Hepatocyte (in vitro differentiated cells): ENCODE results near the gene RPTOR. TPM values are rescaled to one million over a fixed set of nuclear protein-coding genes. Genes with fewer than 3 reads are reported as not detected.

Experiments
- DNase-seq: peaks from one replicate; pipeline ENCODE4 v3.0.0-alpha.2; 2016; ENCODE audit warnings: low spot score
- H2AFZ ChIP-seq: fragments of 200-600 bp; sonication (generic); 2 replicates; pipeline ENCODE4 v1.6.0; 2016; ENCODE audit warnings: antibody characterized with exemption, mild to moderate bottlenecking
- H3K27ac ChIP-seq: fragments of 200-600 bp; sonication (generic); 2 replicates; pipeline ENCODE4 v1.5.1; 2016; ENCODE audit warnings: mild to moderate bottlenecking
- H3K27me3 ChIP-seq: fragments of 200-600 bp; sonication (generic); 2 replicates; pipeline ENCODE4 v1.6.1; 2016
- H3K36me3 ChIP-seq: fragments of 200-600 bp; sonication (generic); replicated peaks from 2 replicates; pipeline ENCODE4 v1.5.1; 2016; ENCODE audit warnings: low read depth; ENCODE audit not compliant: insufficient read depth
- H3K4me1 ChIP-seq: fragments of 200-600 bp; sonication (generic); 2 replicates; pipeline ENCODE4 v1.5.1; 2016; ENCODE audit warnings: mild to moderate bottlenecking, moderate library complexity; ENCODE audit not compliant: insufficient read depth
- H3K4me2 ChIP-seq: fragments of 200-600 bp; sonication (generic); 2 replicates; pipeline ENCODE4 v1.6.0; 2016
- H3K4me3 ChIP-seq: fragments of 200-600 bp; sonication (generic); 2 replicates; pipeline ENCODE4 v1.5.1; 2016; ENCODE audit warnings: mild to moderate bottlenecking
- H3K79me2 ChIP-seq: fragments of 200-600 bp; sonication (generic); 2 replicates; pipeline ENCODE4 v1.6.0; 2017; ENCODE audit warnings: mild to moderate bottlenecking
- H3K9me2 ChIP-seq: fragments of 200-600 bp; sonication (generic); replicated peaks from 2 replicates; pipeline ENCODE4 v1.6.0; 2017; ENCODE audit warnings: mild to moderate bottlenecking; ENCODE audit not compliant: insufficient read depth
- H3K9me3 ChIP-seq: fragments of 200-600 bp; sonication (generic); 2 replicates; pipeline ENCODE4 v1.5.1; 2016; ENCODE audit warnings: low read depth, mild to moderate bottlenecking
- H4K20me1 ChIP-seq: fragments of 200-600 bp; sonication (generic); 2 replicates; pipeline ENCODE4 v1.6.0; 2016; ENCODE audit warnings: mild to moderate bottlenecking; ENCODE audit not compliant: insufficient read depth, poor library complexity, severe bottlenecking
- CTCF ChIP-seq: fragments of 200-600 bp; sonication (generic); IDR thresholded peaks from 2 replicates; pipeline ENCODE4 v1.5.1; 2016; ENCODE audit warnings: antibody characterized with exemption, mild to moderate bottlenecking; ENCODE audit not compliant: poor library complexity
- EZH2 ChIP-seq: fragments of 200-600 bp; sonication (generic); IDR thresholded peaks from 2 replicates; pipeline ENCODE4 v1.6.1; 2016; ENCODE audit warnings: antibody characterized with exemption, mild to moderate bottlenecking, borderline replicate concordance
- EZH2phosphoT487 ChIP-seq: fragments of 200-600 bp; sonication (generic); IDR thresholded peaks from one replicate; pipeline ENCODE4 v1.6.1; 2018; ENCODE audit warnings: antibody characterized with exemption, mild to moderate bottlenecking, low read depth, moderate library complexity; ENCODE audit not compliant: unreplicated experiment, severe bottlenecking
- WGBS: methylation state at CpG from one replicate; pipeline ENCODE4 v1.1.6; 2016; ENCODE audit warnings: low lambda C conversion rate; ENCODE audit errors: missing lambda C conversion rate; 5-methylcytosine and 5-hydroxymethylcytosine counted together
- polyA plus RNA-seq: library from polyadenylated mRNA; unstranded; fragments of >200 nt; fragmentation: Nextera tagmentation; extraction: Ambion mirVana; gene quantifications from 2 replicates; pipeline ENCODE4 v1.2.1, GENCODE V29; 2016
- total RNA-seq: library from RNA; depleted of rRNA; stranded (reverse); fragments of >200 nt; gene quantifications from 2 replicates; pipeline ENCODE4 v1.2.3, GENCODE V29; 2014

The RPTOR gene
- total and polyA plus RNA-seq, 2 experiments from 2014 or later: 14.1 to 20.6 TPM

- Histone ChIP-seq H3K27me3 (peaks cover 44% of the 10 kb centered on the region), H2AFZ (no peak overlapping the region), H3K4me3 (no peak overlapping the region), H3K4me1 (peaks cover 9% of the 10 kb centered on the region), H3K9me2 (no peaks in the 10 kb centered on the region), H3K36me3 (no peaks in the 10 kb centered on the region), H3K4me2 (peak overlapping the region; percentile 82), H4K20me1 (no peaks in the 10 kb centered on the region), H3K79me2 (no peaks in the 10 kb centered on the region), H3K27ac (no peak overlapping the region), H3K9me3 (no peaks in the 10 kb centered on the region)
- 13% methylated on average over 39 of the region's 72 CpGs for WGBS
- TF ChIP-seq CTCF (no peak), EZH2 (peak; percentile 66)
- no peak for DNase-seq
Measured at GRCh38 chr17:81003711-81004475, 459.3 kb downstream of the RPTOR start.

- no peaks in the 10 kb centered on the region for H3K79me2 ChIP-seq
- H3K4me1 ChIP-seq: peaks cover 9% of the 10 kb centered on the region
- no peak overlapping the region for H3K4me3 ChIP-seq
- TF ChIP-seq EZH2phosphoT487 (no peak), CTCF (no peak), EZH2 (no peak)
- no peaks in the 10 kb centered on the region for H3K36me3 ChIP-seq
- no peaks in the 10 kb centered on the region for H4K20me1 ChIP-seq
- 81% methylated on average over 10 of the region's 10 CpGs for WGBS
- DNase-seq: no peak
- no peak overlapping the region for H2AFZ ChIP-seq
- H3K27me3 ChIP-seq: peaks cover 44% of the 10 kb centered on the region
- no peaks in the 10 kb centered on the region for H3K9me2 ChIP-seq
- H3K27ac ChIP-seq: no peak overlapping the region
- no peaks in the 10 kb centered on the region for H3K9me3 ChIP-seq
- H3K4me2 ChIP-seq: no peak overlapping the region
Measured at GRCh38 chr17:81006891-81007290, 462.3 kb downstream of the RPTOR start.

GRCh38 chr17:81008140-81008539 is 463.5 kb downstream of the RPTOR start:
- H3K9me3 ChIP-seq: no peaks in the 10 kb centered on the region
- 81% methylated on average over 11 of the region's 11 CpGs for WGBS
- no peak overlapping the region for H3K27ac ChIP-seq
- H3K9me2 ChIP-seq: no peaks in the 10 kb centered on the region
- no peaks in the 10 kb centered on the region for H4K20me1 ChIP-seq
- no peak overlapping the region for H2AFZ ChIP-seq
- H3K36me3 ChIP-seq: no peaks in the 10 kb centered on the region
- DNase-seq: no peak
- no peak overlapping the region for H3K4me2 ChIP-seq
- H3K4me1 ChIP-seq: peaks cover 9% of the 10 kb centered on the region
- no peaks in the 10 kb centered on the region for H3K79me2 ChIP-seq
- H3K4me3 ChIP-seq: no peak overlapping the region
- TF ChIP-seq CTCF (no peak), EZH2 (no peak), EZH2phosphoT487 (no peak)
- H3K27me3 ChIP-seq: peaks cover 35% of the 10 kb centered on the region
